ENCODE results near the gene EIF4E. TPM values are rescaled to one million over a fixed set of nuclear protein-coding genes. Genes with fewer than 3 reads are reported as not detected.

The EIF4E gene
- 87.3 and 90.5 TPM in 2 replicates for total RNA-seq

GRCh38 chr4:98928505-98929340 lies at the start of gene EIF4E:
TSS of gene EIF4E (minus strand) at chr4:98929133. CDS start at chr4:98929112, 21 bp downstream.
- Mint-ChIP-seq H3K27me3 (no peaks in the 10 kb centered on the region), H3K9me3 (no peaks in the 10 kb centered on the region), H3K27ac (peak within 1 kb of the TSS; percentile 98), H3K4me3 (peak within 1 kb of the TSS; percentile 96), H3K4me1 (peaks cover 59% of the 10 kb centered on the region), H3K36me3 (ENCODE audit: low read depth) (peaks cover 32% of the 10 kb centered on the region)
- no peak for TF ChIP-seq CTCF (IDR thresholded peaks at IDR 0.05)
- peak; percentile 83 for DNase-seq
- POLR2A ChIA-PET, result interaction anchor here (0.5 to 5.1 kb wide), 34 partner anchors 8 to 924 kb away, joined by 3 to 102 read pairs (median 7); partner anchors contain the start of genes ADH5, DAPP1, METAP1 and RAP1GDS1
- ATAC-seq (ENCODE audit: low read depth), result peak; percentile 74
- CTCF ChIA-PET, result interaction anchor here (1.3 to 4.1 kb wide), 3 partner anchors 11 to 780 kb away, joined by 3 to 25 read pairs (median 6); partner anchors contain the start of gene METAP1
- intact Hi-C loops (cut with micrococcal nuclease), result loop anchor here (1.0 to 5.0 kb wide), 12 partner anchors 22 to 1022 kb away; partner anchors contain the start of genes ADH5, DAPP1, H2AZ1 and METAP1

- CTCF ChIA-PET, result no interaction called here
- intact Hi-C loops (cut with micrococcal nuclease), result no loop called here
- no peak overlapping the region for H3K4me3 Mint-ChIP-seq
- no peak for DNase-seq
- H3K27me3 Mint-ChIP-seq, result peaks cover 7% of the 10 kb centered on the region
- ATAC-seq (ENCODE audit: low read depth), result no peak
- no peaks in the 10 kb centered on the region for H3K36me3 Mint-ChIP-seq (ENCODE audit: low read depth)
- H3K9me3 Mint-ChIP-seq, result no peaks in the 10 kb centered on the region
- no peak overlapping the region for H3K27ac Mint-ChIP-seq
- no peaks in the 10 kb centered on the region for H3K4me1 Mint-ChIP-seq
- POLR2A ChIA-PET, result no interaction called here
- TF ChIP-seq CTCF (IDR thresholded peaks at IDR 0.05), result no peak
Measured at GRCh38 chr4:98977557-98977956, 48.6 kb upstream of the EIF4E start.

DNA sequence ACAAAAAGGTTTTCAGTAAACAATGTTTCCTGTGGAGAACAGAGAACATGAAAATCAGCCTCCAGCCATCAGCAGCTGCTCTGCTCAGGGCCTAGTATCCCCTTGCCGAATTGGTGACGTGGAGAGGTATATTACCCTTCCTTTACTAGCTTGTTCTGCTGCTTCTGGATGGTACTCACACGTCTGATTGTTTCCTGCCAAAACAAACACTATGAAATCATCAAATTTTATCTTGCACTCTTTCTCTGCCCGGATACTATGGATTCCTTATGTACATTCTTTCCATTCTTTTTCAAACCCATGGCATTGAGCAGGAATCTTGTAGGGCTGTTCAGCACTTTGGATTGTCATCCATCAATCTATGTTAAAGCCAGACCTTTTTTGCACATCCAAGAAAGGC lies 47.8 kb upstream of the EIF4E start:
- Mint-ChIP-seq H3K4me3 (no peak overlapping the region), H3K9me3 (no peaks in the 10 kb centered on the region), H3K27ac (no peak overlapping the region), H3K4me1 (no peaks in the 10 kb centered on the region), H3K27me3 (peaks cover 7% of the 10 kb centered on the region), H3K36me3 (ENCODE audit: low read depth) (no peaks in the 10 kb centered on the region)
- ATAC-seq (ENCODE audit: low read depth), result no peak
- intact Hi-C loops (cut with micrococcal nuclease), result no loop called here
- ChIA-PET CTCF (no interaction called here), POLR2A (no interaction called here)
- TF ChIP-seq CTCF (IDR thresholded peaks at IDR 0.05), result no peak
- no peak for DNase-seq

DNA sequence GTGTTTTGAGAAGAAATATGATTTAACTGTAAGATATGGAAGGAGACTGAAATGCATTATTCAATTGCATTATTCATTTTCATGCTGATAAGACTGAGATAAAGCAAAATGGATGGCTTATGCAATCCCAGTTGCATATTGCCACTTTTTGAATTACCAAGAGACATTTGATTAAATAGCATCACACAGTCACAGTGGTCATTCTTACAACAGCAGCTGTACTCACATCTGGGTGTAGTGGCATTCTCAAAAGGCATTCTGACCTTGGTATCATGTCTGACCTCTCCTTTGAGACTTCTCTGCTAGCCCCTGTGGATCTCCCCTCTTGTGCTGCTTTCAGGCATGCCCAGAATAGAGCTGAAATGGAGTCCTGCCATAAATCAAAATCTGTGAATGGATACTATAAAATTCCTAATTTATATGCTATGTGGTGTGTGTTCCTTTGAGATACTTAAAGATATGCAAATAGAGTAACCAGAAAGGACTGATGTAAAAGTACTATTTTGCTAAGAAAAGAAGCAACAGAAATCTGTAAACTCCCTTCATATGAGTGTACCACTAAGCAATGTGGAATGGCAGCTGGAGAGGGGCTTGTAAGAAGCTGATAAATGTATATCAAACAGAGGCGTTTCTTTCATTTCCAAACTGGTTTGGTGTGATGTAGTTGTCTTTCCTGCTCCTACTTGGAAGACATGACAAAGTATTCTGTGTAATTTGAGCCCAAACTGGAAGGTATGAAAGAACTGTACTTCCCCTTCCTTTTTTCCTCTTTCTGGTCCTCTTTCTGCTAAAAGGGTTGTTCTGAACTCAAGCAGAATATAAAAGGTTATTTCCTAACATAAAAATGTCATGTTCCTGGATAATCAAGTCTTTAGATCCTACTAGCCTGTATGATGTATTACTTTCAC lies 41.2 kb upstream of the EIF4E start:
- ChIA-PET POLR2A (no interaction called here), CTCF (no interaction called here)
- no peak for DNase-seq
- no peak for ATAC-seq (ENCODE audit: low read depth)
- H3K27ac Mint-ChIP-seq, result no peak overlapping the region
- intact Hi-C loops (cut with micrococcal nuclease), result no loop called here
- H3K9me3 Mint-ChIP-seq, result no peaks in the 10 kb centered on the region
- H3K27me3 Mint-ChIP-seq, result peaks cover 4% of the 10 kb centered on the region
- no peaks in the 10 kb centered on the region for H3K36me3 Mint-ChIP-seq (ENCODE audit: low read depth)
- H3K4me3 Mint-ChIP-seq, result no peak overlapping the region
- H3K4me1 Mint-ChIP-seq, result no peaks in the 10 kb centered on the region
- no peak for TF ChIP-seq CTCF (IDR thresholded peaks at IDR 0.05)
